ENCODE data around the gene OR4F6. TPM values are rescaled to one million over a fixed set of nuclear protein-coding genes. Genes with fewer than 3 reads are reported as not detected.
"Not testable (repeated sequence)": the region's sequence is repeated elsewhere in the genome, so short reads cannot be mapped to it uniquely, and the experiment has no call there.

OR4F6 gene
- total RNA-seq, 1 donor from 2014 or later, result not detected

DNA sequence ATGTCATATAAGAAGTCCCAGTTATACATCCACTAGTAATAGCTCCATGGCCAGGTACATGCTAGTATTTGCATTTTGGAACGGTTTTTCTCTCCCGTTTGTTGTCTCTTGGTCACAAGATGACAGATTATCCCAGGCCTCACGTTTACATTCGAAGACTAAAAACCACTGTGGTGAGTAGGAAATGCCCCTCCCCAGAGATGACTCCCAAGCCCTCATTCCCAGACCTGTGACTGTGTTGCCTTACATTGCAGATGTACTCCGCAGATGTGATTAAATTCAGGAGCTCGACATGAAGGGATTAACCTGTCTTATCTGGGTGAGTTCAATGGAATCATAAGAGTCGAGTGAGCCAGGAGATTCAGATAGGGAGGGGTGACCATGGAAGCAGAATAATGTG lies 9.3 kb upstream of the OR4F6 start:
- not testable (repeated sequence) for H3K27me3 Mint-ChIP-seq (ENCODE audit: insufficient read depth, low read depth); H3F3A ChIP-seq (ENCODE audit: low read depth); DNase-seq (ENCODE audit: low spot score); H3K4me1 Mint-ChIP-seq; H3K36me3 ChIP-seq; H3K27ac ChIP-seq; H4K20me1 ChIP-seq (ENCODE audit: low read depth); H3K4me2 ChIP-seq; H3K27ac Mint-ChIP-seq; H3K36me3 Mint-ChIP-seq; H3K9me3 ChIP-seq (ENCODE audit: low read depth); H3K4me3 ChIP-seq; H3K4me3 Mint-ChIP-seq; H3K79me2 ChIP-seq (ENCODE audit: low read depth); H3K9me3 Mint-ChIP-seq; H3K4me1 ChIP-seq; H3K9ac ChIP-seq; H3K27me3 ChIP-seq; H2AFZ ChIP-seq (replicated peaks)

DNA sequence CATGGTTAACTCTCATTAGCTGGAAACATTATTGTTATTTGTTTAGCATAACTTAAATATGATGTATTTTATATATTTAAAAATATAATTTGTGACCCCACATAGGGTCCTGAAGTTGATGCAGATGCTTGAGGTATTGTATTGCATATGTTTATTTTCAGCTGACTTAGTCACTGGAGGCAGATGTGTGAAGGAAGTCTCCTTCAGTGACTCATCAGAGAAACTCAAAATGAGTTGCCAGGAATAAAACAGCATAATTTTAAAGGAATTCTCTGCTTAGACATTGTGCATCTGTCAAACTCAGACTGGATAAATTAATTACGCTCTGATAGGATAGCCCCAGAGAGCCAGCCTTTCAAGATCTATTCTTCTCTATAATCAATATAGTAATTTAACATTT lies 7.9 kb upstream of the OR4F6 start:
- no peak for DNase-seq (ENCODE audit: low spot score)
- H4K20me1 ChIP-seq (ENCODE audit: low read depth), result no peaks in the 10 kb centered on the region
- H2AFZ ChIP-seq (replicated peaks), result no peak overlapping the region
- Mint-ChIP-seq H3K27ac (no peak overlapping the region), H3K27me3 (ENCODE audit: insufficient read depth, low read depth) (peaks cover 2% of the 10 kb centered on the region), H3K9me3 (no peaks in the 10 kb centered on the region), H3K4me3 (no peak overlapping the region), H3K36me3 (no peaks in the 10 kb centered on the region), H3K4me1 (peaks cover 4% of the 10 kb centered on the region)
- H3K27me3 ChIP-seq, result no peaks in the 10 kb centered on the region
- no peaks in the 10 kb centered on the region for H3K4me1 ChIP-seq
- no peak overlapping the region for H3K27ac ChIP-seq
- TF ChIP-seq, protein P1, sequence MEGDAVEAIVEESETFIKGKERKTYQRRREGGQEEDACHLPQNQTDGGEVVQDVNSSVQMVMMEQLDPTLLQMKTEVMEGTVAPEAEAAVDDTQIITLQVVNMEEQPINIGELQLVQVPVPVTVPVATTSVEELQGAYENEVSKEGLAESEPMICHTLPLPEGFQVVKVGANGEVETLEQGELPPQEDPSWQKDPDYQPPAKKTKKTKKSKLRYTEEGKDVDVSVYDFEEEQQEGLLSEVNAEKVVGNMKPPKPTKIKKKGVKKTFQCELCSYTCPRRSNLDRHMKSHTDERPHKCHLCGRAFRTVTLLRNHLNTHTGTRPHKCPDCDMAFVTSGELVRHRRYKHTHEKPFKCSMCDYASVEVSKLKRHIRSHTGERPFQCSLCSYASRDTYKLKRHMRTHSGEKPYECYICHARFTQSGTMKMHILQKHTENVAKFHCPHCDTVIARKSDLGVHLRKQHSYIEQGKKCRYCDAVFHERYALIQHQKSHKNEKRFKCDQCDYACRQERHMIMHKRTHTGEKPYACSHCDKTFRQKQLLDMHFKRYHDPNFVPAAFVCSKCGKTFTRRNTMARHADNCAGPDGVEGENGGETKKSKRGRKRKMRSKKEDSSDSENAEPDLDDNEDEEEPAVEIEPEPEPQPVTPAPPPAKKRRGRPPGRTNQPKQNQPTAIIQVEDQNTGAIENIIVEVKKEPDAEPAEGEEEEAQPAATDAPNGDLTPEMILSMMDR (IDR thresholded peaks at IDR 0.05), result no peak
- no peak for TF ChIP-seq EZH2phosphoT487 (IDR thresholded peaks at IDR 0.05)
- TF ChIP-seq EZH2 (IDR thresholded peaks at IDR 0.05), result no peak
- H3K4me3 ChIP-seq, result no peak overlapping the region
- H3K4me2 ChIP-seq, result no peak overlapping the region
- H3K9ac ChIP-seq, result no peak overlapping the region
- no peaks in the 10 kb centered on the region for H3K36me3 ChIP-seq
- H3K79me2 ChIP-seq (ENCODE audit: low read depth), result no peaks in the 10 kb centered on the region
- H3F3A ChIP-seq (ENCODE audit: low read depth), result no peaks in the 10 kb centered on the region
- no peaks in the 10 kb centered on the region for H3K9me3 ChIP-seq (ENCODE audit: low read depth)

DNA sequence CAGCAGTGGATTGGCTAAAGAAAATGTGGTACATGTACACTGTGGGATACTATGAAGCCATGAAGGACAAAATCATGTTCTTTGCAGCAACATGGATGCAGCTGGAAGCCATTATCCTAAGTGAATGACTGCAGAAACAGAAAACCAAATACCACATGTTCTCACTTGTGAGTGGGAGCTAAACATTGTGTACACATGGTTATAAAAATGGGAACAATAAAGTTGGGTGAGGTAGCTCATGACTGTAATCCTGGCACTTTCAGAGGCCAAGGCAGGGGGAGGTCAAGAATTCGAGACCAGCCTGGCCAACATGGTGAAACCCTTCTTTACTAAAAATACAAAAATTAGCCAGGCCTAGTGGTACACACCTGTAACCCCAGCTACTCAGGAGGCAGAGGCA lies 3.6 kb upstream of the OR4F6 start:
- Histone ChIP-seq H4K20me1 (ENCODE audit: low read depth) (no peaks in the 10 kb centered on the region), H3K9ac (no peak overlapping the region), H2AFZ (replicated peaks) (no peak overlapping the region), H3K27ac (no peak overlapping the region), H3K4me3 (no peak overlapping the region), H3K79me2 (ENCODE audit: low read depth) (no peaks in the 10 kb centered on the region), H3K4me1 (no peaks in the 10 kb centered on the region), H3K36me3 (no peaks in the 10 kb centered on the region), H3K9me3 (ENCODE audit: low read depth) (no peaks in the 10 kb centered on the region), H3F3A (ENCODE audit: low read depth) (no peaks in the 10 kb centered on the region), H3K4me2 (no peak overlapping the region), H3K27me3 (no peaks in the 10 kb centered on the region)
- no peak for DNase-seq (ENCODE audit: low spot score)
- no peaks in the 10 kb centered on the region for H3K9me3 Mint-ChIP-seq
- no peaks in the 10 kb centered on the region for H3K36me3 Mint-ChIP-seq
- TF ChIP-seq, protein P1 (IDR thresholded peaks at IDR 0.05), result no peak
- TF ChIP-seq EZH2 (IDR thresholded peaks at IDR 0.05) (no peak), EZH2phosphoT487 (IDR thresholded peaks at IDR 0.05) (no peak)
- no peak overlapping the region for H3K27ac Mint-ChIP-seq
- H3K27me3 Mint-ChIP-seq (ENCODE audit: insufficient read depth, low read depth), result peaks cover 2% of the 10 kb centered on the region
- H3K4me1 Mint-ChIP-seq, result no peaks in the 10 kb centered on the region
- H3K4me3 Mint-ChIP-seq, result no peak overlapping the region

DNA sequence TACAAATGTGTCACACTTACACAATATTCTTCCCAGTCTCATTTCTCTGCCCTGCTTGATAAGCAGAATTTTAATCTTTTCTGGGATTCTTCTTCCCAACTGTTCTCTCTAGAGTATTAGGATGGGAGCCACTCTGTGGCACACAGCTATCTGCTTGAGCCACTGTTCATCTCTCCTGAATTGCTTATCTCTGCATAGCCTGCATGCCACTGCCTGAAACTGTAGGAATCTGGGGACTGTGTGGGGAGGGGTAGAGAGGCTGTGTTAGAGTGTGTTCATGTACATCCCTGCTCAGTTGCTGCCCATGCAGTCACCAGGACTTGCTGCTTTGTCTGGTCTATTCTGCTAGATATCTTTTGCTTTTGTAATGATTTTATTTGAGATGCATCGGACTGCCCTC lies 2.3 kb upstream of the OR4F6 start:
- no peak overlapping the region for H3K27ac ChIP-seq
- TF ChIP-seq, protein P1 (IDR thresholded peaks at IDR 0.05), result no peak
- TF ChIP-seq EZH2phosphoT487 (IDR thresholded peaks at IDR 0.05) (no peak), EZH2 (IDR thresholded peaks at IDR 0.05) (no peak)
- DNase-seq (ENCODE audit: low spot score), result no peak
- no peaks in the 10 kb centered on the region for H3K36me3 Mint-ChIP-seq
- H3K9ac ChIP-seq, result no peak overlapping the region
- no peaks in the 10 kb centered on the region for H3K36me3 ChIP-seq
- H3K9me3 ChIP-seq (ENCODE audit: low read depth), result no peaks in the 10 kb centered on the region
- no peaks in the 10 kb centered on the region for H3K4me1 Mint-ChIP-seq
- no peaks in the 10 kb centered on the region for H4K20me1 ChIP-seq (ENCODE audit: low read depth)
- peaks cover 2% of the 10 kb centered on the region for H3K27me3 Mint-ChIP-seq (ENCODE audit: insufficient read depth, low read depth)
- no peaks in the 10 kb centered on the region for H3K79me2 ChIP-seq (ENCODE audit: low read depth)
- no peaks in the 10 kb centered on the region for H3K4me1 ChIP-seq
- H3K9me3 Mint-ChIP-seq, result no peaks in the 10 kb centered on the region
- H2AFZ ChIP-seq (replicated peaks), result no peak overlapping the region
- no peak overlapping the region for H3K4me3 Mint-ChIP-seq
- no peak overlapping the region for H3K27ac Mint-ChIP-seq
- H3K27me3 ChIP-seq, result no peaks in the 10 kb centered on the region
- H3K4me3 ChIP-seq, result no peak overlapping the region
- no peaks in the 10 kb centered on the region for H3F3A ChIP-seq (ENCODE audit: low read depth)
- H3K4me2 ChIP-seq, result no peak overlapping the region
